Gastroesophageal sphincter (tissue), 3 donors: ENCODE results near the gene NUAK1.

Experiments used
- EP300 ChIP-seq: sonication (generic); formaldehyde crosslinking; IDR thresholded peaks from one replicate; pipeline ENCODE4 v1.6.1; 2017; ENCODE audit warnings: antibody characterized with exemption, mild to moderate bottlenecking
- POLR2A ChIP-seq, 2 donors: fragments of 450-650 bp; IDR thresholded peaks; one replicate each; pipeline ENCODE4 v1.6.1; 2017; ENCODE audit warnings: antibody characterized with exemption in 2 of 2, mild to moderate bottlenecking in 2 of 2, moderate library complexity in 1 of 2
- POLR2AphosphoS5 ChIP-seq: sonication (generic); formaldehyde crosslinking; IDR thresholded peaks from one replicate; pipeline ENCODE4 v1.6.1; 2017; ENCODE audit warnings: antibody characterized with exemption
- TF ChIP-seq, protein P1 (sequence below), 4 experiments: fragments of 200-600 bp in 2 of 4; fragments of 450-650 bp in 2 of 4; sonication (generic) in 1 of 4; IDR thresholded peaks; one replicate each; pipeline ENCODE4 v1.5.1; 2017 to 2019; ENCODE audit warnings: antibody characterized with exemption in 4 of 4, mild to moderate bottlenecking in 2 of 4, moderate library complexity in 2 of 4

DNA sequence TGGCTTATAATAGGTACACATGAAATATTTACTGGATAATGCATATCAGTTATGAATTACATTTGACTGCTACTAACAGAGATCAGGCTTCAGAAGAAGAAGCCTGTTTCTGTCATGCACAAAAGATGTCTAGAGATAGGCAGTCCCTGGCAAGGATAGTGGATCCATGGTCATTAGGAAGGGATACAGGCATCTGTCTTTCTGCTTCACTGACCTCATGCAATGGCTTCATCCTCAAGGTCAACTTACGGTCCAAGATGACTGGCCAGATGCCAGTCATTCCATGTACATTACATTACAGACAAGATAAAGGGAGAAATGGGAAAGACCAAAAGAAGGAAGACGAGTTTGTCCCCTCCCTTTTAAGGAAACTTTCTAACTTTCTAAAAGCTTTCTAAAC lies 94.0 kb downstream of the NUAK1 start:
- TF ChIP-seq POLR2A (IDR thresholded peaks at IDR 0.05) (no peak), POLR2AphosphoS5 (no peak), EP300 (no peak)
- TF ChIP-seq, protein P1, sequence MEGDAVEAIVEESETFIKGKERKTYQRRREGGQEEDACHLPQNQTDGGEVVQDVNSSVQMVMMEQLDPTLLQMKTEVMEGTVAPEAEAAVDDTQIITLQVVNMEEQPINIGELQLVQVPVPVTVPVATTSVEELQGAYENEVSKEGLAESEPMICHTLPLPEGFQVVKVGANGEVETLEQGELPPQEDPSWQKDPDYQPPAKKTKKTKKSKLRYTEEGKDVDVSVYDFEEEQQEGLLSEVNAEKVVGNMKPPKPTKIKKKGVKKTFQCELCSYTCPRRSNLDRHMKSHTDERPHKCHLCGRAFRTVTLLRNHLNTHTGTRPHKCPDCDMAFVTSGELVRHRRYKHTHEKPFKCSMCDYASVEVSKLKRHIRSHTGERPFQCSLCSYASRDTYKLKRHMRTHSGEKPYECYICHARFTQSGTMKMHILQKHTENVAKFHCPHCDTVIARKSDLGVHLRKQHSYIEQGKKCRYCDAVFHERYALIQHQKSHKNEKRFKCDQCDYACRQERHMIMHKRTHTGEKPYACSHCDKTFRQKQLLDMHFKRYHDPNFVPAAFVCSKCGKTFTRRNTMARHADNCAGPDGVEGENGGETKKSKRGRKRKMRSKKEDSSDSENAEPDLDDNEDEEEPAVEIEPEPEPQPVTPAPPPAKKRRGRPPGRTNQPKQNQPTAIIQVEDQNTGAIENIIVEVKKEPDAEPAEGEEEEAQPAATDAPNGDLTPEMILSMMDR (IDR thresholded peaks at IDR 0.05): no peak
